NCI-H1048 (cell line): ENCODE data around the gene FUT9.

ENCODE experiments used
- DNase-seq: peaks from one replicate; lab custom pipeline; 2025; lab: John Stamatoyannopoulos, UW

Gene FUT9

DNA sequence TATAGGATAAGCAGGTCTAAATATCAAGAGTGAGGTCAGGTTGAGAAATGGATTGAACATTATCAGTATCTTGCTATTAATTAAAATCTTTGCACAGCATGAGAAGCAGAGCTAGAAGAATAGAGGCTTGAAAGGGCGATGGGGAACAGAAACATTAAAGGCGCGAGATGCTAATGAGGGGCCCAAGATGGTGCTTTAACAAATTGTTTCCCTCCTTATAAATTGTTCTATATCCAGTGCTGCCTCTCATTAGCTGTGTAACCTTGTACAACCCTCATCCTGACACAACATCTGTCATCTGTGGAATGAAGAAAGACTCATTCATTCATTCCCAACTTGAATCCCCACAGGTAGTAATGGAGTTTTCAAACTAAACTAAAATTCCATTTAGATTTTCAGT is 57.8 kb downstream of the FUT9 start:
- no peak for DNase-seq

DNA sequence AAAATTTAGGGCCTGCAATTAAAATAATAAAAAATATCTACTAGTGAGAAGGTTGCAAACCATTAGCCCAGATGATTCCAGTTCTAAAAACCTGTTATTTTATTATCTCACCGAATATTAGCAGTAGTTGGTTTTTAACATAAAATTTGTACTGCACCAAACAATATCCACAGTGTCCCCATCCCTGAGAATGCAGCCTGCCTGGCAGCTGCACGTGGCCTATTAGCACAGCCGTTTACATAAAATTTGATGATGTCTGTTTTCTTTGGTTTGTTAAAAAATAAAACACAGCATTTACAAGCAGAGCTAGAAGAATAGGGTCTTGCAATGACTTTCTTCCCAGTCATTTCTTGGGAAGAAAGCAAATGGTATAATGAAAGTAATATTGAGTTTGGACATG is 58.2 kb downstream of the FUT9 start:
- no peak for DNase-seq

DNA sequence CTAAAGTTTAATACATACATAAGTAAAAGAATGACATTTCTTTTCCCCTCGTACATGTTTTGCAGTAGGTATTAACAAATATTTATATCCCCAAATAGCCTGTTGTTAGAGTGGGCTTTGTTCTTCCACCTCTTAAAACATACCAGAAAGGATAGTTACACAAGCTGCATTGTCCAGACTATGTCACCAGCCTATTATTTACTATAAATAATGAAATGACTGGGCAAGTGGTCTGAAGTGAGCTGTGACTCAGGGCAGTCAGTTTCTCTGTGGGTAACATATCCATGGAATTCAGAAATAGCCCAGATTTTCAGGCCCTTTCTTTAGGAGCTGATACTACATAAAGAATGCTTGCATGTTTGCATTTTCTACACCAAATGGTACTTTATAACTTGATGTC is 60.1 kb downstream of the FUT9 start:
- DNase-seq: no peak

DNA sequence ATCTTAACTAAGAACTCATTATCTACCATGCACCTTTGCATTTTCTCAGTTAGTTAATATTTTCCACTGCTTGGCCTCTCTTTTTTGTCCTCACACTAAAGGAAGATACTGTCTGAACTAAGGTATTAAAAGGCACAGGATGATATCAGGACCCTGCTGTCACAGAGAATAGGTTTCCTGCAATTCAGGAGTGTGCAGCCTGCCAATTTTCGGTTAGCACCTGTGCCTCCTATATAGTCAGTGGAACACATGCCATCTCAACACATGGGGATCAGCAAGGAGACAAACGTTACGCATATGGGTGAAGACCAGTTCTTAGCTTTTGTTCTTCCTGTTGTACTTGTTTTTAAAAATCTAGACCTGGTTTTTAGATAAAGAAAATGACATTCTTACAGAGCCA is 71.0 kb downstream of the FUT9 start:
- DNase-seq: no peak

DNA sequence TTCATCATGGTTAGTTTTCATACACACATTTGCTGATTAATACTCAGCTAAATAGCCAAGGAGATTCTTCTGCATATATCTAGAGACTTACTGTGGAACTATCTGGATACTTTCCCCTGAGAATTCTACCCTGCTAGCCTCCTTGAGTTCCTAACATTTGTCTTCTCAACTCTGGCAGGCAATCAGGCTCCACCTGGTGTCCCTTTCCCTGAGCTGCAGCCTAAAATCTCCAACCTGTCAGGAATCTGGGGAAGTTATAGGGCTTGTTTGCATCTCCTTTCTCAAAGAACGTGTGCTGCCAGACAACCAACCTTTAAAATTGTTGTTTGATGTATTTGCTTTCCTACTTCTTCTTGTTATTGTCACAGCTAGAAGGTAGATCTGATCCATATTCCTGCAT is 73.4 kb downstream of the FUT9 start:
- DNase-seq: no peak

DNA sequence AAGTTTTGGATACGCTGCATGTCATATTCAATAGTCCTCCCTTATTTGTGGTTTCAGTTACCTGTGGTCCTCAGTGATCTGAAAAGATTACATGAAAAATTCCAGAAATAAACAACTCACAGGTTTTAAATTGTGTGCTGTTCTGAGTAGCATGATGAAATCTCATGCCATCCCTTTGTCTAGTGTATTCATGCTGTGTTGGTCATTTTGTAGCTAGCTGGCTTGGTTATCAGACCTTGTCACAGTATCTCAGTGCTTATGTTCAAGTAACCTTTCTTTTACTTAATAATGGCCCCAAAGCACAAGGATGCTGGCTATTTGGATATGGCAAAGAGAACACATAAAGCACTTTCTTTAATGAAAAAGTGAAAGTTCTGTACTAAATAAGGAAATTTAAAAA is 78.3 kb downstream of the FUT9 start:
- no peak for DNase-seq

DNA sequence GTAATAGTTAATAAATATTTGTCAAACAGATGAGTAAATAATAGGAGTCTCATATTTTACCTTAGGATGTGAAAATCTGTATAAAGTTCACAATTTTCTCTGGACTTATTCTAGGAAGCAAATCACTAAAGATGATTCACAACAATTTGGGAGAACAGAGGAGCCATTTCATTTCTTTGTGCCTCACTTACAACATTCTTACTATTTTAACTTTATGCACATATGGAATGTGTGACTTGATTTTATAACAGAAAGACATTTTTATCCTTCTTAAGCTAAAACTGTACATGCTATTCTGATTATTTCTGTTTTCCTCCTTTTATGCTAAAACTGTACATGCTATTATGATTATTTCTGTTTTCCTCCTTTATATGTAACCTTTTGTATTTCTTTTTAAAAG is 83.3 kb downstream of the FUT9 start:
- DNase-seq: no peak

DNA sequence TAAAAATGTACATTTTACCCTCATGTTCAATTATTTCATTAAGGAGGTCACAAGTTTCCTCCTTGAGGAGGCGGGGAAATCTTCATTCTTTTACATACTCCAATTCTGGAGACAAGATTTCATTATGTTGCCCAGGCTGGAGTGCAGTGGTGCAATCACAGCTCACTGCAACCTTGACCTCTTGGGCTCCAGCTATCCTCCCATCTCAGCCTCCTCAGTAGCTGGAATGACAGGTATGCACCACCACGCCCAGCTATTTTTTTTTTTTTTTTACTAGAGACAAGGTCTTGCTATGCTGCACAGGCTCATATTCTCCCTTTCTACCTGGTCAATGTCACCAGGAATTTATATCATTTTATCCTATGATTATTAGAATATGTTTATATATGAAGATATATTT is 85.8 kb downstream of the FUT9 start:
- no peak for DNase-seq

DNA sequence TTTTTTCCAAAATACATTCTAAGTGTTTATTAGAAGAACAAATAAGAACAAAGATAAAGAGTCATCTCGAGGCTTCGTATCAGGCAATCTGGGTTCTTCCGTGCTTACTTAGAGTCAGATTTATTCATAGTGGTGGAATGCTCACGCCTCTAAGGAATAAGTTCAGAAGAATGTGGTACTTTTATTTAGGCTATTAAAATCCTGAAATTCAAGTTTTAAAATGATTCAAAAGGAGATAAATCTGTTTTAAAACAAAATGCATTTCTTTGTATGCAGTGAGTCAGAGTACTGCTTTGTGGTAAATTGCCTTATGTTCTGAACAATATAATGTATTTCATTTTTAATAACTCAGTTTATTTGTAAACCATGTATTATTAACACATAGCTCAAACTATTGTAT is 89.1 kb downstream of the FUT9 start:
- no peak for DNase-seq

DNA sequence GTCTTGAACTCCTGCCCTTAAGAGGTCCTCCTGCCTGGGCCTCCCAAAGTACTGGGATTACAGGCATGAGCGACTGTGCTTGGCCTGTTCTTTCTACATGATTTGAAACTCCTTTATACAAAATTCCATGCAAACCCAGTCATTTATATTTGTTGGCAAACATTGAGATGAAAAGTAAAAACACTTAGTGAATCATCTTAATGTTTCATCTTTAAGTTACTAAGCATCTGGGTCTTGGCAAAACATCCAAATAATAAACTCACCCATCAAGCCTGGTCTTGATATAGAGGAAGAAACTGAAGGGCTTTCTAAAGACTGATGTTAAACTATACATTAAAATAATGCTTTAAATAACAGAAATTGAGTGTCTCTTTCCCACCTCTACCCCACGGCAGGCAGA is 95.1 kb downstream of the FUT9 start:
- no peak for DNase-seq

DNA sequence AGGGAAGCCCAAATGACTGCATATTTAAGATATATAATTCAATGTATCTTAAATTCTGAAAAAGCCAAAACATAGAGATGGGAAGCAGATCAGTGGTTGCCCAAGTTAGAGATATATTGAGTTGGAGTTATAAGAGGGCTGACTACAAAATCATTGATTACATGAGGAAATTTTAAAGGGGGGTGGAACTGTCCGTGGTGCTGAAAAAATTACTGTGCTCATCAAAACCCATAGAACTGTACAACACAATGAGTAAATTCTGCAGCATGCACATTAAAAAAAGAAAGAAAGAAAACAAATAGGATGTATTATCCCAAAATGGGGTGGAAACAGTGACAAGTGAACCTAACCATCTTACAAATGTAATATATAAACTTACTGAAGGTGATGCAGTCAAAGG is 100.9 kb downstream of the FUT9 start:
- DNase-seq: no peak

DNA sequence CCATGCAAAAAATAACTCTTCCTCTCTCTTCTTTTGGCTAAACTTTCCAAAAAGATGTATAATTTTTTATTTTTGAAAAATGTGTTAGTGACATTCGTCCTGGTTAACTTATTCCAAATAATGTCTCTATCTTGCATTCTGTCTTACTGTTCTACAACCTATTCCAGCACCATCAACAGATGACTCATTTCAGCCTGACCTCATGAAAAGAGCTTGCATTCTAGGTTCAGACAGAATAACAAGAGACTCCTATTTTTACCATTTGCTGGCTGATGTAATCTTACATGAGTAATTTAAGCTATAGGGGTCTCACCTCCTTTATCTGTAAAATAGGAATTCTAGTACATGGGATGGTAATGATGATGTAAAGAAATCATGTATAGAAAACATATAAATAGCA is 109.0 kb downstream of the FUT9 start:
- DNase-seq: no peak

DNA sequence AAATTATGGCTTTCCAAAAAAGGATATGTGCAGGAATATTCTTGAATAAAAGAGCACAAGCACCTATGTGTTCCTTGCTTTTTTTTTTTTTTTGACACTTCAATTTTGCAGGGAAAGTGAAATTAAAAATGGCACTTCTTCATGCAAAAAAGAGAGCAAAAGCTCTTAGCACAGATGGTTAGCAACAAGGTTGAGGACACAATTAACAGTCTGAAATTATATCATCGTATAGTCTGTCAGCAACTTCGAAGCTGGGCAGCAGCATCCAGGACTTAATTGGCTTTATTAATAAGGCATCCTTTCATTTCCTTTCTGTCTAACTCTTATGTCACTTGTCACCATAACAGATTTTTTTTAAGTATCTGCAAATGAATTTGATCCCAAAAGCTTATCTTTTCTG is 122.6 kb downstream of the FUT9 start:
- no peak for DNase-seq

DNA sequence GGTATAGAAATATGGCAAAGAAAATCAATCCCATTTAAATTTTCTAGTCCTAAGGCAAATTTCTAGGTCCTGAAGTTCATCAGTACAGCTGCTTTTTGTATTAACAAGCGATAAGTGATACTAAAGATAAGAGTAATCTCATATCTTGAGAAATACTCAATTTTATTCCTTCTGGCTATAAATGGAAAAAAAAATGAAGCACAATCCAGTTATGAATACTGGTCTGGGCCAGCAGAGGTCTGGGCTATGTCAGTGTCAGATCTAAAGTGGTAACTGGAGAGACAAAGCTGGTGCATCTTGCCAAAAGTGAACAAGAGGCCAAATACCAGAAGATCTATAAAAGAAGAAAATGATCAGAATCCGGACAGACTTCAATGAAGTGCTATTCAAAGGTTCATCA is 126.4 kb downstream of the FUT9 start:
- DNase-seq: no peak

DNA sequence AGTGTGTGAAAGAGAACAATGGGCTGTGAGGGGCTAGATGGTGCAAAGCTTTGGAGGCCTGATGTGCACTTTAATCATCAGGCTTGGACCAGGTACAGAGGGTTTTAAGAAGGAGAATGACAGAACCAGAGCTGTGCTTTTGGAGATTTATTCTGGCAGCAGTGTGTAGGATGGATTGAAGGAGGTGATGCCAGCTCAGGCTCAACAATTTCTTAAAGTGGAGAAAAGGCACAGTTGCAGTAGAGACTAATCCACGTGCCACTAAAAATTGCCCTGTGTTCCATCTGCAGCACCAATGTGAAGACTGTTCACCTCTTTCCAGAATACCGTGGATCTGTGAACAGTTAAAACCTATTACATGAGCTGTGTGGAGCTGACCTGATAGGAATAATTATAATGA is 134.7 kb downstream of the FUT9 start:
- DNase-seq: no peak

DNA sequence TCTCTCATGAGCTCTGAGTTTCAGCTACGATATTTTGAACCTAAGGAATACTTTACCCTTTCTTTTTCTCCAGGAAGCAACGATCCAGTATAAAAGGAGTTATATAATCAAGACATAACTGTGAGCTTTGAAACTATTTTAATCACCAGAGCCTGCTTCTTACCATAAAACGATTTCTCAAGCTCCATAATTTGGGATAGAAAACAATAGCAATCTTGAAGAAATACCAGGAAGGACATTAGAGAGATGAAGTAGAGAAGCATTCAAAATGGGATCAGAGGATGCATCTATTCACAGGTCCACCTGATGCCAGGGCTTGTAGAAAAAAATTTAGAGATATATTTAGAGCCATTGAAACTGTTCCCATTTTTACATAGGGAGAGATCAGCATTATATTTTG is 135.9 kb downstream of the FUT9 start:
- DNase-seq: no peak

DNA sequence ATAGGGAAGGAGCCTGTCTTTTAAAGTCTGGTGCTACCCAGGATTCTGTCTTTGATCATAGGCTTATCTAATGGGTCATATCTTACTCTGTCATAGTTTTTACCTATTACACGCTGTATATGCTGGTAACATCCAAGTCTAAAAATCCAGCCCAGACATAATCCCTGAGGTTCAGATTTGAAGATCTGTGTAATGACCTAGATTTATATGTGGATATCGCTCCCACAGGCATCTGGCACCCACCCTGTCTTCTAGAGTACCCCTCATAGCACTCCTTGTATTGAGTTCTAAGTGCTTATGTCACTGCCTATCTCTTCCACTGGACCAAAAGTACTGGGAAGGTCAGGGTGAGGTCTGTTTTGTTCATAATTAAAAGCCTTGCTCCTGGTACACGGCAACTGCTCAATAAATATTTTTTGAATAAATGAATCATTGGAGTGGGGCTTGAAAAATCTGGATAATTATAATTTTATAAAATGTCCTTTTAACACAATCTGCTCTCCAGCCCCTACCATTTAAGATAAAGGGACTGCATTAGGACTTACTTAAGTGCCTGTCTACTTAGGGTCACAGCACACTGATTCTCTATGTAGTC is 136.4 kb downstream of the FUT9 start:
- DNase-seq: no peak

DNA sequence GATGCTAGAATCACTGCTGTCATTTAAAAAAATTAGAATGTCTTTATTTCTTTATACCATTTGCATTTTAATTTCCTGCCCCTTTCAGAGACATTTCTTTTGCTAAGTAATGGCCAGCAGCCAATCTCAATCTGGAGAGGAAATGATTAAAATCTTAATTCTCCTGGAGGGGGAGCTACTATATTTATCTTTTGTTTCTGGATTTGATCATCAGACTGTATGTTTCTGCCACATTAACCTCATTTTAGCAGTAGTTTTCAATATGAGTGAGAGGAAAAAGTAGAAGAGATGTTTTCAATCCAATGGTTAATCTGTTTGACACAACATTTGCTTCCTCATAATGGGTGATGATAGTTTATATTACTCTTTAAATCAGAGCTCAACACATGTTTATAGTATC is 138.0 kb downstream of the FUT9 start:
- no peak for DNase-seq

DNA sequence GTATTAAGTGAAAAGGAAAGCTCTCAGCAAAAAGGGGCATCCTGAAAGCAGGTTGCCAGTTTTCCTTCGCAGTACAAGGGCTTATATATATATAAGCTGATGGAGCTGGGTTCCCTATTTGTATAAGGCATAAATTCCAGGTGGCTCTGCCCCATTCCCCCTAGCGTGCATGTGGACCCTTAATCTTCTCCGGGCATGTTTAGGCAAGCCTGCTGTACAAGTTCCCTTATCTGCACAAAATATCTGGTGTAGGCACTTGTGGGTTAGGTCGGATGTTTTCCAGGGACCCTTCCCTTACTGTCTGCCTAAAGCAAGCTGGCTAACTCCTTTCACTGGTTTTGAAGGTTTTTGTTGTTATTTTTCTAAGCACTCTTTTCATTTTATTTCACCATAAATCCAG is 140.7 kb downstream of the FUT9 start:
- DNase-seq: no peak

DNA sequence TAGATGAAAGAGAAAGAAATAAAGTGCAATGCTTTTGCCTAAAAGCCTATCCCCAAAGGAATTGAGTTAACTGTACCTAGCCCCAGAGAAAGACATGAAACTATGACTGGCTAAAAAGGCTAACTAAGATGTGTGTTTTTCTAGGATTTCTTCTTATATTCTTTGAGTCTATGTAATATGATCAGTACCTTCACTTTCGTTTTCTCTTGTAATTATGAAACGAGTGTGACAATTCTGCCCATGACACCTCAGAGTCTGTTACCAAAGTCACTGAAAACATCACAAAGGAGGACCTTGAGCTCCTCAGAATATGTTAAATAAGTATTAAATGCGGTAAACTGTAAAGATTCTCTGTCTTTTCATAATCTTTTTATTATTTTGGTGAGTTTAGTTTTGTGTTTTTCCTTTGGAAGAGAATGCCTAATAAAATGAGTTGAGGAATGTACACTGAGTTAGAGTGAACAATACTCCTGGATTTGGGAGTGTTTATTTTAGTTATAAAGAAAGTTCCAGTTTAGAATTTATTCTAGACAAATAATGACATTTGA is 141.3 kb downstream of the FUT9 start:
- DNase-seq: no peak

DNA sequence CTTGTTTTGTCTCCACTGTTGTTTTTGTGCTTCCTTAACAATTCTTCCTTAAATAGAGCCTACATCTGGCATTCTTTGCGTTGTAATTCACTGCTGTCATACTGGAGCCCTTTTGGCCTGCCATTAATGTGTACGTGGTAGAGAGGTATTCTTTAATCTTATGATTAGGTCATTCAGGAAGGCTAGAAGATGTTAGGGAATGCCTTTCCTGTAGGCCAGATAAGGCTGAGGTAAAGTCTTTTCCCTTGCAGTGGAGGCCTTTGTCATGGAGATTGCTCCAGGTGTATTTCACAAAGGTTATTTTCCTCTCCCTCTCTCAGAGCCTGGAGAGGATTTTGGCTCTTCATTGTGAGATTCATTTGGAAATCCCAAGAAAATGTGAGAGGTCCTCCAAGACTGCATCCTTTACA is 146.9 kb downstream of the FUT9 start:
- DNase-seq: no peak

DNA sequence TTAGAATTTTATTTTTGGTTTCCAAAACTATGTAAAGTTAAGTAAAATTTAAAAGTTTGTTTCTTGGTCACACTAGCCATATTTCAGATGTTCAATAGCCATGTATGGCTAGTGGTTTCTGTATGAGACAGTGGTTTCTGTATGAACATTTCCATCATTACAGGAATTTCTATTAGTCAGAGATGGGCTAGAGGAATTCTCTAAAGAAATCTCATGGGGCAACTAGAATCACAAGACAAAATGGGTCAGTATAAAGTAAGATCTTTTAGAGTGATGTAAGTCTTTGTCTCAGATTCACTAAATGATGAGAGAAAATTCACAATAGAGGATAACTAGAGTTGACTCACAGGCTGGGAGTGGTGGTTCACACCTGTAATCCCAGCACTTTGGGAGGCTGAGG is 149.0 kb downstream of the FUT9 start:
- no peak for DNase-seq

DNA sequence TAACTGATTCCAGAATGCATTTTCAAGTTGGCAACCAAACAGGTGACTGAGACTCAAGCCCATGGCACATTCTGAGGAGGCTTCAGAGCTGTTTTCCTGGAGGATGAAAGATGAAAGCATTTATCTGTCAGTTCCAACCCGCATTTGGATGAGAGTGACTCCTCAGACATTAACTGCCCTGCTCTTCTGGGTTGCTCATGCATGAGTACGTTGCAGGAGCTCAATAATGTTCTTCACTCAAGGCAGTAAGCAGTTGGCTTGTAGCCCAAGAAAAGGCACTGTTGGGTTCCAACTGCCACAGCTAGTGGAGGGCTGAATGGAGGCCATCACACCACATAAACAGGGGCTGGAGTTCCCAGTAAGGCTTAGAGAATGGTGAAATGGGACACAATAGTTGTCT is 155.3 kb downstream of the FUT9 start:
- DNase-seq: no peak

DNA sequence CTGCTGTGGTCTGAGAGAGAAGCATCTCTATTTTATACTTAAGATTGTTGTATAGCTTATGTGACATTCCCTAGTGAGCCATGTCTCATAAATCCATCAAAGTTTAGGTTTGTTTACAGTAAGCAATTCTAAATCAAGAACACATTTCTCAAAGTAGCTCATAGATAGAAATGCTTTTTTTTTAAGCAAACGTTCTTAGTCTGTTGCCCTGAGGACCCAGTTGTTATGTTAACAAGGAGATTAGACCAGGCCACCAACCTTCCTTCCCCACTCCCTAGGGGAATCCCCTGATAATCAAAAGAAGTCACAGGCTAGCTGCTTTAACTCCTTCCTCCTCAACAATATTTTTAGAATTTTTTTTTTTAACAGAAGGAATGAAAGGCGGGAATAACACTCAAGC is 169.0 kb downstream of the FUT9 start:
- no peak for DNase-seq

DNA sequence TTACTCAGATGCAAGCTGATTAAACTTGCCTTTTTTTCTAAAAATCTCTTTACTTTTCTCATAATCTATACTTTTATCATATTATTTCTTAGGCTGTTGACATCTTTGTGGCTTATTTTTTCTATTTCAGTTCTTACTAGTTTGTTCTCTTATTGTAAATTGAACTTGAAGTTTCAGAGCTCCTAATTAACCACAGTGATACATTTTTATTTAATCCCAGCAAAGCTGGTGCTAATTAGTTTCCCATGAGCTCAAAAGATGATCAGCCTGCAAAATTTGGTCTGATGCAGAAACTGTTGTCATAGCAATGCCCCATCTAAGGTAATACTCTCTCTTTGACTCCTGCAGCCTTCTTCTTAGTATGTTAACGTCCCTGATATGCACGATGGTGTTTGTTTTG is 170.3 kb downstream of the FUT9 start:
- DNase-seq: no peak
